A204.1 (cell line): ENCODE data around the gene TLE6.
"Not testable (repeated sequence)": the region's sequence is repeated elsewhere in the genome, so short reads cannot be mapped to it uniquely, and the experiment has no call there.

Source experiments
- FAIRE-seq: peaks from 2 replicates; lab custom pipeline; 2012; peaks lifted over from hg19 to GRCh38; lab: Jason Lieb, UNC

The TLE6 gene

GRCh38 chr19:3004522-3004921 is 27.2 kb downstream of the TLE6 start:
- FAIRE-seq, result no peak

DNA sequence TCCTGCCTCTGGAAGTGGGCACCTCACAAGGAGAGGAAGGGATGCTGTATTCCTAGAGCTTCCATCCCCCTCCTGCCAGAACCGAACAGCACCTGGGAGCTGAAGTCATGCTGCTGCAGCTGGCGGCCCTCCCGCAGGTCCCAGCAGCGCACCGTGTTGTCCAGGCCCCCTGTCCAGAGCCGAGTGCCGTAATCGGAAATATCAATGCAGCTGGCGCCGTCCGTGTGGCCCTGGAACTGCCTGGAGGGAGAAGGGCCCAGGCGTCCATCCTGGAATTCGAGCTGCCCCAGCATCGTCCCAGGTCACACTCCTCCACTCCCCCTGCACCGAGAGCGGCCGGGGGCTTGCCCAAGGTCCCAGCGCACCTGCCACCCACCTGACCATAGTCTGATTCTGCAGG is 28.0 kb downstream of the TLE6 start:
- FAIRE-seq, result no peak

DNA sequence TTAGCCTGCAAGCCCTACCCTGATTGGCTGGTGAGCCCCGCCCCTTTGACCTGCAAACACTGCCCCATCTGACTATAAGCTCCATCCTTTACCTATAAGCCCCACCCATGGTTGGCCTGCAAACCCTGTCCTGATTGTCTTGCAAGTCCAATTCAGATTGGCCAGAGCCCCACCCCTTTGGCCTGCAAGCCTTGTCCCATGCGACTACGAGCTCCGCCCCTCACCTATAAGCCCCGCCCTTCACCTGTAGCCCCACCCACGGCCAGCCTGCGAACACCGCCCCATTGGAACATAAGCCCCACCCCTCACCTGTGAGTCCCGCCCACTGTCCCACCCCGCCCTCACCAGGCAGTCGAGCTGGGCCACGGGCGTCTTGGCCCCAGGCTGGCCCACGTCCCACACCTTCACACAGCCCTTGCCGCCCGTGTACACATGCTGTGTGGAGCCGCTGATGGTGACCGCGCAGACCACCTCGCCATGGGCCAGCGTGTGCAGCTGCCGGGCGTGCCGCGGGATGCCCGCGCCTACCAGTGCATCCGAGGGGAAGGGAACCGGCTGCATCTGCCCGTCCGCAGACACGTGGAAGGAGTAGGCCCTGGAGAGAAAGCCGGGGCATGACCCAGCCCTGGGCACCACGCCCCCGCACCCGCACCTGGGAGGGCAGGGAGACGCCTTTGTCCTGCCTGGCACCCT is 28.9 kb downstream of the TLE6 start:
- FAIRE-seq, result no peak

GRCh38 chr19:3007975-3008374 is 30.6 kb downstream of the TLE6 start:
- FAIRE-seq, result no peak

GRCh38 chr19:3008994-3009393 is 31.6 kb downstream of the TLE6 start:
- FAIRE-seq, result no peak

DNA sequence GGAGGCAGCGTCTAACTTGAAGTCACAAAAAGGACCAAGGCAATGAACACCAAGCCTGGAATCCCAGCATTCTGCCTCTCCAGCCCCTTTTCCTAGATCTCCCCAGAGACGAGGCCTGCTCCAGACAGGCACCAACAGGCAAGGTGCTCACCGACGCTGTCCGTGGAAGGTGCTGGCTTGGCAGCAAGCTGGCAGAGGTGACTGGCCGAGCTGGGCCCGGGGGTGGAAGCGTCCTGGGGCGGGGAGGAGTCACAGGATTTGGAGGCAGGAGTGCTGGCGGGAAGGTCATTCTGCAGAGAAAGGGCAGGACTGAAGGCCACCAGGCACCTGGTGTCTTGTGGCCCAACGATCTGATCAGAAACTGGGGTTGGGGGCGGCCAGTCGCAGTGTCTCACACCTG is 33.5 kb downstream of the TLE6 start:
- no peak for FAIRE-seq

DNA sequence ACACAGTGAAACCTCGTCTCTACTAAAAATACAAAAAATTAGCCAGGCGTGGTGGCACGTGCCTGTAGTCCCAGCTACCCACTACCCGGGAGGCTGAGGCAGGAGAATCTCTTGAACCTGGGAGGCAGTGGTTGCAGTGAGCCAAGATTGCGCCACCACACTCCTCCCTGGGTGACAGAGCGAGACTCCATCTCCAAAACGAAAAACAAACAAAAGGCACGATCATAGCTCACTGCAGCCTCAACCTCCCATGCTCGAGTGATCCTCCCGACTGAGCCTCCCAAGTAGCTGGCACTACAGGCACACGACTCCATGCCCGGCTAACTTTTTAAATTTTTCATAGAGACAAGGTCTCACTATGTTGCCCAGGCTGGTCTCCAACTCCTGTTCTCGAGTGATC is 34.7 kb downstream of the TLE6 start:
- not testable (repeated sequence) for FAIRE-seq

GRCh38 chr19:3012621-3013262 is 35.4 kb downstream of the TLE6 start:
- FAIRE-seq, result no peak

GRCh38 chr19:3013263-3013725 is 35.9 kb downstream of the TLE6 start:
- no peak for FAIRE-seq

DNA sequence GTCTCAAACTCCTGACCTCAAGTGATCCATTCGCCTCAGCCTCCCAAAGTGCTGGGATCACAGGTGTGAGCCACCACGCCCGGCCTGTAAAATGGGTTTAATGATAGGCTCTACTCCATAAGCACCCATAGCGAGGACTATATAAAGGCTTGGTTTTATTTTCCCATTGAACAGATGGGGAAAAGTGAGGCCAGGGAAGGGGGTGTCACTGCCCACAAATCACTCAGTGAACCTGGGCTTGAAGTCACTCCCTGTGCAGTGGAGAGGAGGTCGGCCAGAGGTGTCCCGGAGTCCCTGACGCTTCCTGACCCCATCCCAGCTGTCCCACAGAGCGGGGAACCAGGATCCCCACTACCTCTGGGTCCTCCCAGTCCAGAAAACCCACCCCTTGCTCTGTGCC is 36.8 kb downstream of the TLE6 start:
- no peak for FAIRE-seq

GRCh38 chr19:3015126-3016057 is 38.0 kb downstream of the TLE6 start:
- FAIRE-seq, result no peak

- no peak for FAIRE-seq
These were observed 40.6 kb downstream of the TLE6 start for GRCh38 chr19:3017923-3018322.

- FAIRE-seq, result no peak
These were observed 42.0 kb downstream of the TLE6 start for GRCh38 chr19:3019211-3019854.

DNA sequence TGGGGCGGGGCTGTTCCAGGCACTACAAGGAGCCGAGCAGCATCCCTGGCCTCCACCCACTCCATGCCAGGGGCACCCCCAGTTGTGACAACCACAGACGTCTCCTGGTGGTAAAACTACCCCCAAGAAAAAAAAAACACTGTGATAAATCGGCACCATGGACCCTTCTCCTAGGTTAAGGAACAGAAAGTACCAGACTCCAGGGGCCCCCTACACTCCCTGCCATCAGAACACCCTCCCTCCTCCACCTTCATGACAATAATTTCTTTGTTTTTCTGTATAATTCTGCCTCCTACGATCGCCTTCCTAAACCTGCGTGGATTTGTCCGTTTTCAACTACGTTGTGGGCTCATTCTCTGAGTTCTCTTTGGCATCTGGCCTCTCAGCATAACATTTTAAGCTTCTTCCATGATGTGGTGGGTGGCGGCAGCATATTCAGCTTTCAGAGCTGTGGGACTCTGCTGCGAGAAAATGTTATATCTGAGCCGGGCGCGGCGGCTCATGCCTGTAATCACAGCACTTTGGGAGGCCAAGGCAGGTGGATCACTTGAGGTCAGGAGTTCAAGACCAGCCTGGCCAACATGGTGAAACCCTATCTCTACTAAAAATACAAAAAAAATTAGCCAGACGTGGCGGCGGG is 43.1 kb downstream of the TLE6 start:
- no peak for FAIRE-seq

DNA sequence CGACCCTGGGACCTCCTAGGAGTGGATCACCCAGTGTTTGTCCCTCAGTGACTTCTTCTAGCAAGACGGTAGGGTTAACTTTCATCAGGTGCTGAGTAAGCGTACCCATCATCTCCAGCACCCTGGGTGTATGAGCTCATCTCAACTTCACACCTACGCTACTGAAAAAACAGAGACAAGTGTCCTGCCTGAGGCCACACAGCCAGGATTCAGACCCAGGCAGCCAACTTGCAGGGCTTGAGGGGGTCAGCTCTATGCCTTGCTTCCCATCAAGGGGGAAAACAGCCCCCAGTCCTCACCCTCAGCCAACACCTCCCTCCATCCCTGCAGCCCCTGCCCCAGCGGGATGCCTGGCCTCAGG is 47.1 kb downstream of the TLE6 start:
- FAIRE-seq, result no peak

GRCh38 chr19:3024870-3025548 is 47.6 kb downstream of the TLE6 start:
- FAIRE-seq, result no peak

- no peak for FAIRE-seq
These were observed 48.2 kb downstream of the TLE6 start for GRCh38 chr19:3025549-3025886.

- FAIRE-seq, result no peak
These were observed 49.4 kb downstream of the TLE6 start for GRCh38 chr19:3026768-3027167.

GRCh38 chr19:3027292-3027691 is 49.9 kb downstream of the TLE6 start:
- FAIRE-seq, result no peak

DNA sequence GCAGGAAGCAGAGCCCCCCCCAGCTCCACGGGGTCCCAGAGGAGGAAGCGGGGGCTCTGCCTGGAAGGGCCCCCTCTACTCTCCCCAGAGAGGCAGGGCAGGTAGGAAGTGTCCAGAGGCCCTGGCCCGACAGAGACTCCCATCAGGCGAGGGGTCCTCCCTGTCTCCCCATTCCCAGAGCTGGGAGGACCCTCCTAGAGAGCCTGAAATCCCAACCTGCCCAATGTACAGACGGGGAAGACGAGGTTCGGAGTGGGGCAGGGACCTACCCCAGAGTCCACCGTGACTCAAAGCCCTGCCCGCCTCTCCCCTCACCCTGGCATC is 50.6 kb downstream of the TLE6 start:
- FAIRE-seq, result no peak

- FAIRE-seq, result no peak
These were observed 51.1 kb downstream of the TLE6 start for GRCh38 chr19:3028305-3029064.
